A549 (cell line): ENCODE results near the gene CDH22. TPM values are rescaled to one million over a fixed set of nuclear protein-coding genes. Genes with fewer than 3 reads are reported as not detected.
A peak's percentile ranks its signal among the peaks of the same experiment; 100 is the strongest.

ENCODE experiments used
- ATAC-seq, 2 experiments: fragments of 200-7000 bp in 1 of 2; fragments of >200 bp in 1 of 2; cut with Nextera tagmentation in 1 of 2; cut with Tn5 transposase in 1 of 2; 3 replicates each; pipeline versions ENCODE4 v1.8.0 to v1.9.1; 2018 to 2020; ENCODE audit warnings: mild to moderate bottlenecking in 1 of 2, moderate library complexity in 1 of 2
- CTCF ChIA-PET: fragments of 300-600 bp; sonication (Branson Sonifier 250); formaldehyde crosslinking; extraction: SDS; loops from one replicate; lab custom pipeline; 2021; ENCODE audit warnings: antibody characterized with exemption, inconsistent platforms; lab: Yijun Ruan, JAX
- POLR2A ChIA-PET: fragments of 350-600 bp; formaldehyde crosslinking; extraction: SDS; loops from one replicate; lab custom pipeline; 2021; ENCODE audit warnings: antibody characterized with exemption, inconsistent platforms; lab: Yijun Ruan, JAX
- DNase-seq, 2 experiments: peaks; one replicate each; pipeline versions ENCODE4 v3.0.0 to v3.0.0-alpha.2; 2011 to 2016; ENCODE audit warnings: low read depth in 1 of 2, low spot score in 1 of 2
- FAIRE-seq: peaks from 2 replicates; lab custom pipeline; 2011; peaks lifted over from hg19 to GRCh38; lab: Jason Lieb, UNC
- H3K27ac ChIP-seq, 2 experiments: fragments of >200 bp; sonication (Bioruptor Twin); formaldehyde crosslinking; 3 replicates each; pipeline ENCODE4 v1.5.1; 2016 to 2017
- H3K4me1 ChIP-seq: fragments of >200 bp; sonication (Bioruptor Twin); formaldehyde crosslinking; 3 replicates; pipeline ENCODE4 v1.6.1; 2016
- H3K4me2 ChIP-seq: fragments of >200 bp; sonication (Bioruptor Twin); formaldehyde crosslinking; 3 replicates; pipeline ENCODE4 v1.6.1; 2016
- H3K4me3 ChIP-seq: fragments of >200 bp; sonication (Bioruptor Twin); formaldehyde crosslinking; 3 replicates; pipeline ENCODE4 v1.5.1; 2016
- H3K9me3 ChIP-seq: fragments of >200 bp; sonication (Bioruptor Twin); formaldehyde crosslinking; 3 replicates; pipeline ENCODE4 v1.6.1; 2016
- BCL3 ChIP-seq: fragments of >200 bp; sonication (Bioruptor Twin); formaldehyde crosslinking; IDR thresholded peaks from 3 replicates; pipeline ENCODE4 v1.6.1; 2016
- CEBPB ChIP-seq, 2 experiments: fragments of >200 bp in 1 of 2; sonication (Bioruptor Twin) in 1 of 2; formaldehyde crosslinking in 1 of 2; IDR thresholded peaks; 2 replicates each; pipeline ENCODE4 v1.6.1; 2012 to 2016
- CHD4 ChIP-seq: fragments of 200-600 bp; sonication (generic); IDR thresholded peaks from 2 replicates; pipeline ENCODE4 v1.6.1; 2016; ENCODE audit warnings: antibody characterized with exemption, mild to moderate bottlenecking, borderline replicate concordance
- EHMT2 ChIP-seq: fragments of 200-600 bp; sonication (generic); IDR thresholded peaks from 2 replicates; pipeline ENCODE4 v1.6.1; 2016; ENCODE audit warnings: antibody characterized with exemption, low read depth, mild to moderate bottlenecking, moderate library complexity
- FOXS1 ChIP-seq: fragments of 250-450 bp; sonication (Bioruptor Pico); IDR thresholded peaks from 2 replicates; pipeline ENCODE4 v1.5.0; 2020; ENCODE audit warnings: mild to moderate bottlenecking, moderate library complexity
- HDAC2 ChIP-seq: fragments of 200-600 bp; sonication (generic); IDR thresholded peaks from 2 replicates; pipeline ENCODE4 v1.6.1; 2016
- HOXA7 ChIP-seq: fragments of 250-450 bp; sonication (Bioruptor Pico); IDR thresholded peaks from 2 replicates; pipeline ENCODE4 v1.5.0; 2020; ENCODE audit warnings: mild to moderate bottlenecking, moderate library complexity
- HOXB5 ChIP-seq: fragments of 250-450 bp; sonication (Bioruptor Pico); IDR thresholded peaks from 2 replicates; pipeline ENCODE4 v1.5.0; 2020; ENCODE audit warnings: mild to moderate bottlenecking, moderate library complexity
- KDM5A ChIP-seq: fragments of 200-600 bp; sonication (generic); IDR thresholded peaks from 2 replicates; pipeline ENCODE4 v1.6.1; 2016; ENCODE audit warnings: antibody characterized with exemption, mild to moderate bottlenecking
- MAFK ChIP-seq: fragments of 450-650 bp; IDR thresholded peaks from 2 replicates; pipeline ENCODE4 v1.6.1; 2014; ENCODE audit not compliant: partially characterized antibody
- NFE2L2 ChIP-seq: fragments of 150-350 bp; conservative IDR thresholded peaks from 2 replicates; pipeline ENCODE4 v1.6.1; 2014; ENCODE audit warnings: low read length
- PHF8 ChIP-seq: fragments of 200-600 bp; sonication (generic); IDR thresholded peaks from 2 replicates; pipeline ENCODE4 v1.6.1; 2016; ENCODE audit warnings: low read depth, mild to moderate bottlenecking, antibody characterized with exemption, moderate library complexity, borderline replicate concordance
- POLR2AphosphoS2 ChIP-seq: conservative IDR thresholded peaks from 2 replicates; pipeline ENCODE4 v1.6.1; 2012; ENCODE audit warnings: low read length, improper control_type of control experiment, inconsistent platforms
- RAD21 ChIP-seq, 2 experiments: fragments of >200 bp in 1 of 2; sonication (Bioruptor Twin) in 1 of 2; formaldehyde crosslinking in 1 of 2; IDR thresholded peaks in 1 of 2; conservative IDR thresholded peaks in 1 of 2; 2 replicates in 1 of 2; 3 replicates in 1 of 2; pipeline ENCODE4 v1.6.1; 2012 to 2018; ENCODE audit warnings: inconsistent platforms in 1 of 2
- RARB ChIP-seq: fragments of 250-450 bp; sonication (Bioruptor Pico); IDR thresholded peaks from 2 replicates; pipeline ENCODE4 v1.8.0; 2021; ENCODE audit warnings: mild to moderate bottlenecking, moderate library complexity
- RCOR1 ChIP-seq: fragments of 150-350 bp; IDR thresholded peaks from 2 replicates; pipeline ENCODE4 v1.6.1; 2014; ENCODE audit warnings: antibody characterized with exemption, low read length, low read depth
- SMC3 ChIP-seq: fragments of >200 bp; sonication (Bioruptor Twin); formaldehyde crosslinking; IDR thresholded peaks from 3 replicates; pipeline ENCODE4 v1.6.1; 2018; ENCODE audit warnings: inconsistent platforms
- SREBF2 ChIP-seq: fragments of 450-650 bp; IDR thresholded peaks from 2 replicates; pipeline ENCODE4 v1.6.1; 2014; ENCODE audit warnings: mild to moderate bottlenecking, moderate library complexity
- ZFP36 ChIP-seq: fragments of 450-650 bp; IDR thresholded peaks from 2 replicates; pipeline ENCODE4 v1.6.1; 2014; ENCODE audit warnings: borderline replicate concordance; ENCODE audit not compliant: partially characterized antibody
- WGBS: methylation state at CpG from one replicate; pipeline ENCODE4 v1.1.6; 2017; ENCODE audit errors: missing lambda C conversion rate; 5-methylcytosine and 5-hydroxymethylcytosine counted together
- polyA plus RNA-seq, 4 experiments: library from polyadenylated mRNA; depleted of rRNA in 3 of 4; stranded (reverse); fragments of >200 nt; fragmentation: RNase III in 1 of 4; extraction: RNeasy Plus Mini Kit Qiagen cat#74134 plus additional on column Dnase treatment in 1 of 4; gene quantifications; 2 replicates in 3 of 4; 3 replicates in 1 of 4; pipeline ENCODE4 v1.2.3, GENCODE V29; 2011 to 2017
- TF ChIP-seq, protein P1 (sequence below): IDR thresholded peaks from 2 replicates; pipeline ENCODE4 v1.6.1; 2012
- TF ChIP-seq, protein P2 (sequence below): fragments of >200 bp; sonication (Bioruptor Twin); formaldehyde crosslinking; IDR thresholded peaks from 3 replicates; pipeline ENCODE4 v1.5.1; 2016

Gene CDH22
- polyA plus RNA-seq, 2 of the 4 experiments (the other 2 are of a cell fraction), result not detected

DNA sequence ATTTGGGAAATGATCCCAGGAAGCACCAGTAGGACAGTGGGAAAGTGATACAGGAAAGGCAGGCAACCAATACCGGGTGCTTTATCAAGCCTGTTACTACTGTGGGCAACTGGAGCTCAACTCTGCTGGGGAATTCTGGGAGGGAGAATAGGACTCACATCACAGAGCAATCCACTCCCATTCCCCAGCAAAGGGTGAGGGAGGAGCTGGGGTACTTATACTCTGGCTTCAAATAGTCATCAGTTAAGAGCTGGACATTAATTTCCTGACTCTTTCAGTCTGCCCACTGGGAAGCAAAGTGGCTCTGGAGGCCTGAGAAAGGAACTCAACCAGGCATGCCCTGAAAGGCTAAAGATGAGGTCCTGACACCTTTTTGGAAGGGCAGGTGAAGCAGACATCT lies 17.5 kb upstream of the CDH22 start (continued):
- TF ChIP-seq, protein P1, sequence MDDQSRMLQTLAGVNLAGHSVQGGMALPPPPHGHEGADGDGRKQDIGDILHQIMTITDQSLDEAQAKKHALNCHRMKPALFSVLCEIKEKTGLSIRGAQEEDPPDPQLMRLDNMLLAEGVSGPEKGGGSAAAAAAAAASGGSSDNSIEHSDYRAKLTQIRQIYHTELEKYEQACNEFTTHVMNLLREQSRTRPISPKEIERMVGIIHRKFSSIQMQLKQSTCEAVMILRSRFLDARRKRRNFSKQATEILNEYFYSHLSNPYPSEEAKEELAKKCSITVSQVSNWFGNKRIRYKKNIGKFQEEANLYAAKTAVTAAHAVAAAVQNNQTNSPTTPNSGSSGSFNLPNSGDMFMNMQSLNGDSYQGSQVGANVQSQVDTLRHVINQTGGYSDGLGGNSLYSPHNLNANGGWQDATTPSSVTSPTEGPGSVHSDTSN, result no peak
- no peak for TF ChIP-seq SREBF2

DNA sequence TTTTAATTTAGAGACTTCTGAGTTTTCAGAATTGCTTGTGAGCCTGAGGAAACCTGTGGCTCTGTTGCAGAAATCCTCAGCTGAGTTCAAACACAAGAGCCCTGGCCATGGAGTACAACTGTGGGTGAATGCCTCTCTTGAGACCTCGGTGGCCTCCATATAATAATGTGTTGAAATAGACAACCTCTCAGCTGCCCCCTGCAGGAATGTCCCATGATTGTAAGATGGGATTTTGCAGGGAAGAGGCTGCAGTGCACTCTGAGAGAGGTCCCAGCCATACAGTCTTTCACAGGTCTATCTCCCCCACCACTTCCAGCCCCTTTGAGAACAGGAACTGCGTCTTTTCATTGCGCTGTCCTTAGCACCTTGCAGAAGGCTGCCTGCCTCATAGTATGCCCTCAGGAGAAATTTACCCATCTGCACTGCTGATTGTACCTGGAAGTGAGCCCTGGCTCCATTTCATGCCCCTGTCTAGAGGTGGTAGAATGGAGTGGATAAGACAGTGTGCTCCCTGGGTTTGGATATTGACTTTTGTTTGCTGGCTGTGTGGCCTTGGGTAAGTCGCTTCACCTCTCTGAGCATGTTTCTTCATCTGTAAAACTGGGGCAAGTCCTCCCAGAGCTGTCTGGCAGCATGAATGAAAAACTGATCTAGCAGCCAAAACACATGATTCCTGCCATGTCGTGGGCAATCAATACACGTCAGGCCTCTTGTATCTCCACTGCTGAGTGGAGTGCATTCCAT lies 16.8 kb upstream of the CDH22 start:
- DNase-seq (peak; percentile 56 to 62), FAIRE-seq (no peak), ATAC-seq (peak; percentile 85 to 95)
- no peaks in the 10 kb centered on the region for H3K9me3 ChIP-seq
- TF ChIP-seq, protein P2, sequence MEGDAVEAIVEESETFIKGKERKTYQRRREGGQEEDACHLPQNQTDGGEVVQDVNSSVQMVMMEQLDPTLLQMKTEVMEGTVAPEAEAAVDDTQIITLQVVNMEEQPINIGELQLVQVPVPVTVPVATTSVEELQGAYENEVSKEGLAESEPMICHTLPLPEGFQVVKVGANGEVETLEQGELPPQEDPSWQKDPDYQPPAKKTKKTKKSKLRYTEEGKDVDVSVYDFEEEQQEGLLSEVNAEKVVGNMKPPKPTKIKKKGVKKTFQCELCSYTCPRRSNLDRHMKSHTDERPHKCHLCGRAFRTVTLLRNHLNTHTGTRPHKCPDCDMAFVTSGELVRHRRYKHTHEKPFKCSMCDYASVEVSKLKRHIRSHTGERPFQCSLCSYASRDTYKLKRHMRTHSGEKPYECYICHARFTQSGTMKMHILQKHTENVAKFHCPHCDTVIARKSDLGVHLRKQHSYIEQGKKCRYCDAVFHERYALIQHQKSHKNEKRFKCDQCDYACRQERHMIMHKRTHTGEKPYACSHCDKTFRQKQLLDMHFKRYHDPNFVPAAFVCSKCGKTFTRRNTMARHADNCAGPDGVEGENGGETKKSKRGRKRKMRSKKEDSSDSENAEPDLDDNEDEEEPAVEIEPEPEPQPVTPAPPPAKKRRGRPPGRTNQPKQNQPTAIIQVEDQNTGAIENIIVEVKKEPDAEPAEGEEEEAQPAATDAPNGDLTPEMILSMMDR, result peak; percentile 43; the same call in 2 of the 3 replicates
- TF ChIP-seq SMC3 (peak; percentile 52), RAD21 (conservative IDR thresholded peaks at IDR 0.05 in 1 of 2, IDR thresholded peaks at IDR 0.05 in 1 of 2) (peak; percentile 38 to 50; a peak in 3 of 5 replicates), CEBPB (IDR thresholded peaks at IDR 0.05) (peak in 1 of 2 experiments; percentile 55; a peak in 1 of 4 replicates), EHMT2 (no peak)
- H3K4me2 ChIP-seq, result no peak overlapping the region
- ChIA-PET CTCF (interaction anchor here (0.8 to 3.9 kb wide), 15 partner anchors 8 to 526 kb away, joined by 3 to 20 read pairs (median 3); partner anchors contain the start of gene CDH22), POLR2A (no interaction called here)
- 13% methylated on average over 6 of the region's 6 CpGs for WGBS
- H3K27ac ChIP-seq, result no peak overlapping the region
- H3K4me1 ChIP-seq, result no peaks in the 10 kb centered on the region
- no peak overlapping the region for H3K4me3 ChIP-seq

DNA sequence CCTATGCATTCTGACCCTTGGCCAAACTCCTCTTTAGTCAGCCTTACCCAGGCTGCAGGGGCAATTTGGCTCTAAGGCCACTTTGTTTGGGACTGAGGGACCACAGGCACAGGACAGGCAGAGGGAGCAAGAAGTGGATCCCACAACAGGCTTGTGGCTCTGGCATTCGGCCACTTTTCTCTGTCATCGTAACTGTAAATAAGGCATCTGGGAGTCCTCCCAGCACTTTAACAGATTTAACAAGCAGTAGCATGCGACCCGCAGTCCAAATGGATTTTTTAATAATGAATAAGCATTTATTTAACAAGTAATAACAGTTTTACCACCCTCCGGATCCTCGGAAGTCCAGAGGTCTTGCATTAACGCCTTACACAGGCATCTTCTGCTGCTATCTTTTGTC lies 16.1 kb upstream of the CDH22 start:
- TF ChIP-seq HOXA7 (CRISPR knock-in tag) (no peak), RARB (no peak), FOXS1 (no peak), KDM5A (no peak), RCOR1 (no peak), BCL3 (no peak), CHD4 (no peak), ZFP36 (no peak), HOXB5 (CRISPR knock-in tag) (no peak), POLR2AphosphoS2 (no peak), MAFK (no peak), PHF8 (no peak), HDAC2 (no peak), NFE2L2 (no peak)
- TF ChIP-seq, protein P1, result no peak
- TF ChIP-seq, all 56 proteins: peak for 0

More for the DNA sequence above, 16.1 kb upstream of the CDH22 start:
- ChIA-PET POLR2A (no interaction called here), CTCF (interaction anchor here (0.8 to 3.9 kb wide), 10 partner anchors 9 to 310 kb away, joined by 3 to 20 read pairs (median 4); partner anchors contain the start of gene CDH22)
- H3K4me2 ChIP-seq, result no peak overlapping the region
- FAIRE-seq (no peak), ATAC-seq (no peak), DNase-seq (no peak)
- H3K4me1 ChIP-seq, result no peaks in the 10 kb centered on the region
- no peak overlapping the region for H3K4me3 ChIP-seq
- no peaks in the 10 kb centered on the region for H3K9me3 ChIP-seq
- 57% methylated on average over 7 of the region's 7 CpGs for WGBS
- H3K27ac ChIP-seq, result no peak overlapping the region
